ENCODE results near the gene HIC1.
A peak's percentile ranks its signal among the peaks of the same experiment; 100 is the strongest.

Gene HIC1

GRCh38 chr17:2017274-2017941 lies 37.5 kb upstream of the HIC1 start:
- Histone ChIP-seq H2AFZ (ENCODE audit: low read depth) (peak overlapping the region; percentile 71), H3K79me2 (ENCODE audit: insufficient read depth, low read depth) (no peaks in the 10 kb centered on the region), H3K4me2 (peak overlapping the region; percentile 82), H3K9ac (peak overlapping the region; percentile 42; the same call in 1 of the 2 replicates), H4K20me1 (ENCODE audit: insufficient read depth) (no peaks in the 10 kb centered on the region), H3K27me3 (ENCODE audit: insufficient read depth, low read depth) (peaks cover 12% of the 10 kb centered on the region; the same call in 1 of the 2 replicates), H3K4me1 (ENCODE audit: low read depth, poor library complexity, severe bottlenecking) (peaks cover 19% of the 10 kb centered on the region), H3K27ac (peak overlapping the region; percentile 24; the same call in 1 of the 2 replicates), H3K4me3 (IDR thresholded peaks at IDR 0.05; ENCODE audit: insufficient read depth, low read depth, low read length) (no peak overlapping the region), H3K36me3 (ENCODE audit: insufficient read depth) (no peaks in the 10 kb centered on the region)
- no peak for TF ChIP-seq CTCF (conservative IDR thresholded peaks at IDR 0.05; ENCODE audit: low read depth, low read length)

GRCh38 chr17:2018716-2019510 lies 36.0 kb upstream of the HIC1 start:
- H3K4me1 ChIP-seq (ENCODE audit: low read depth, poor library complexity, severe bottlenecking): peaks cover 19% of the 10 kb centered on the region
- H3K4me3 ChIP-seq (IDR thresholded peaks at IDR 0.05; ENCODE audit: insufficient read depth, low read depth, low read length): no peak overlapping the region
- peaks cover 13% of the 10 kb centered on the region; the same call in 1 of the 2 replicates for H3K27me3 ChIP-seq (ENCODE audit: insufficient read depth, low read depth)
- no peak overlapping the region for H3K4me2 ChIP-seq
- H3K27ac ChIP-seq: no peak overlapping the region
- no peaks in the 10 kb centered on the region for H3K79me2 ChIP-seq (ENCODE audit: insufficient read depth, low read depth)
- no peak for TF ChIP-seq CTCF (conservative IDR thresholded peaks at IDR 0.05; ENCODE audit: low read depth, low read length)
- no peak overlapping the region for H2AFZ ChIP-seq (ENCODE audit: low read depth)
- no peaks in the 10 kb centered on the region for H4K20me1 ChIP-seq (ENCODE audit: insufficient read depth)
- H3K36me3 ChIP-seq (ENCODE audit: insufficient read depth): no peaks in the 10 kb centered on the region
- no peak overlapping the region for H3K9ac ChIP-seq

GRCh38 chr17:2019723-2020122 lies 35.2 kb upstream of the HIC1 start:
- no peak overlapping the region for H3K9ac ChIP-seq
- no peaks in the 10 kb centered on the region for H4K20me1 ChIP-seq (ENCODE audit: insufficient read depth)
- peaks cover 19% of the 10 kb centered on the region for H3K4me1 ChIP-seq (ENCODE audit: low read depth, poor library complexity, severe bottlenecking)
- H3K4me3 ChIP-seq (IDR thresholded peaks at IDR 0.05; ENCODE audit: insufficient read depth, low read depth, low read length): no peak overlapping the region
- no peaks in the 10 kb centered on the region for H3K79me2 ChIP-seq (ENCODE audit: insufficient read depth, low read depth)
- H3K36me3 ChIP-seq (ENCODE audit: insufficient read depth): no peaks in the 10 kb centered on the region
- TF ChIP-seq CTCF (conservative IDR thresholded peaks at IDR 0.05; ENCODE audit: low read depth, low read length): no peak
- no peak overlapping the region for H2AFZ ChIP-seq (ENCODE audit: low read depth)
- peaks cover 21% of the 10 kb centered on the region; the same call in 1 of the 2 replicates for H3K27me3 ChIP-seq (ENCODE audit: insufficient read depth, low read depth)
- no peak overlapping the region for H3K4me2 ChIP-seq
- H3K27ac ChIP-seq: no peak overlapping the region

DNA sequence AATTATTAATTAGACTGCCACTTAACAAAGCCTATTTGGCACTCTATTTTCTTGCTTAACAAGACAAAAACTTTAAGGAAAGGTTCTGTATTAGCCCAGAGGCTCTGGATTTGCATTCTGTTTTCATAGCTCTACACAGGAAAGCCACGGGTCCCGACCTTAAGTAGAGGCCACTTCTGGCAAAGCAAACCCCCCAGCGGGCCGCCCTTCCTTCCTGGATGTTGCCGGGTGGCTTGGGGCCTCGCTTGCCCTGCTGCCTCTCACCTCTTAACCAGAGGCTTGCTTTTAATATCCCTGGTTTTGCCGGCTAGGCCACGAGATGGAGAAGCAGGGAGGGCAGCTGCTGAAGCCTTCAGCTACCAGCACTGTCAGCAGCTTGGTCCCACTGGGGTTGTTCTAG lies 34.2 kb upstream of the HIC1 start:
- H3K27me3 ChIP-seq (ENCODE audit: insufficient read depth, low read depth): peaks cover 27% of the 10 kb centered on the region; the same call in 1 of the 2 replicates
- no peak overlapping the region for H3K27ac ChIP-seq
- no peaks in the 10 kb centered on the region for H3K79me2 ChIP-seq (ENCODE audit: insufficient read depth, low read depth)
- H4K20me1 ChIP-seq (ENCODE audit: insufficient read depth): no peaks in the 10 kb centered on the region
- no peak overlapping the region for H3K4me3 ChIP-seq (IDR thresholded peaks at IDR 0.05; ENCODE audit: insufficient read depth, low read depth, low read length)
- no peak overlapping the region for H2AFZ ChIP-seq (ENCODE audit: low read depth)
- TF ChIP-seq CTCF (conservative IDR thresholded peaks at IDR 0.05; ENCODE audit: low read depth, low read length): no peak
- H3K36me3 ChIP-seq (ENCODE audit: insufficient read depth): no peaks in the 10 kb centered on the region
- no peak overlapping the region for H3K4me2 ChIP-seq
- H3K9ac ChIP-seq: no peak overlapping the region
- peaks cover 19% of the 10 kb centered on the region for H3K4me1 ChIP-seq (ENCODE audit: low read depth, poor library complexity, severe bottlenecking)
